KMS-11 (cell line): ENCODE data around the gene DLEU7.

Experiments
- H2AFZ ChIP-seq: fragments of 200-600 bp; sonication (generic); 2 replicates; pipeline ENCODE4 v1.6.1; 2016; ENCODE audit warnings: antibody characterized with exemption, mixed run types, low read depth
- H3K27ac ChIP-seq: fragments of 200-600 bp; sonication (generic); 2 replicates; pipeline ENCODE4 v1.6.1; 2016; ENCODE audit warnings: mild to moderate bottlenecking, mixed run types
- H3K27me3 ChIP-seq: fragments of 200-600 bp; sonication (generic); 2 replicates; pipeline ENCODE4 v1.6.1; 2017; ENCODE audit warnings: mild to moderate bottlenecking, low read depth, mixed run types, moderate library complexity; ENCODE audit not compliant: insufficient read depth
- H3K36me3 ChIP-seq: fragments of 200-600 bp; sonication (generic); 2 replicates; pipeline ENCODE4 v1.6.1; 2017; ENCODE audit warnings: mild to moderate bottlenecking, mixed run types; ENCODE audit not compliant: insufficient read depth
- H3K4me1 ChIP-seq: fragments of 200-600 bp; sonication (generic); 2 replicates; pipeline ENCODE4 v1.6.1; 2016; ENCODE audit warnings: mild to moderate bottlenecking, low read depth, mixed run types; ENCODE audit not compliant: poor library complexity, severe bottlenecking
- H3K4me2 ChIP-seq: fragments of 200-600 bp; sonication (generic); 2 replicates; pipeline ENCODE4 v1.7.0; 2016; ENCODE audit warnings: mild to moderate bottlenecking, mixed run types
- H3K4me3 ChIP-seq: fragments of 200-600 bp; sonication (generic); IDR thresholded peaks from 2 replicates; pipeline ENCODE4 v1.6.1; 2017; ENCODE audit warnings: low read depth, low read length, mixed read lengths; ENCODE audit not compliant: insufficient read depth
- H3K79me2 ChIP-seq: fragments of 200-600 bp; sonication (generic); 2 replicates; pipeline ENCODE4 v1.6.1; 2016; ENCODE audit warnings: low read depth, mixed run types; ENCODE audit not compliant: insufficient read depth
- H3K9ac ChIP-seq: fragments of 200-600 bp; sonication (generic); 2 replicates; pipeline ENCODE4 v1.6.1; 2016; ENCODE audit warnings: mild to moderate bottlenecking, mixed run types
- H4K20me1 ChIP-seq: fragments of 200-600 bp; sonication (generic); 2 replicates; pipeline ENCODE4 v1.6.1; 2016; ENCODE audit warnings: mild to moderate bottlenecking, mixed run types; ENCODE audit not compliant: insufficient read depth
- TF ChIP-seq, protein P1 (sequence below): fragments of 200-600 bp; sonication (generic); conservative IDR thresholded peaks from 2 replicates; pipeline ENCODE4 v1.6.1; 2017; ENCODE audit warnings: low read depth, mild to moderate bottlenecking, antibody characterized with exemption, low read length, moderate library complexity, mixed read lengths

DLEU7 gene

GRCh38 chr13:50810998-50811397, 32.5 kb downstream of the DLEU7 start:
- Histone ChIP-seq H3K4me1 (peaks cover 11% of the 10 kb centered on the region), H3K79me2 (no peaks in the 10 kb centered on the region), H2AFZ (no peak overlapping the region), H3K27ac (no peak overlapping the region), H3K36me3 (no peaks in the 10 kb centered on the region), H3K4me2 (peak overlapping the region; percentile 22; the same call in 1 of the 2 replicates), H3K9ac (no peak overlapping the region), H3K27me3 (no peaks in the 10 kb centered on the region), H4K20me1 (no peaks in the 10 kb centered on the region), H3K4me3 (no peak overlapping the region)
- TF ChIP-seq, protein P1, sequence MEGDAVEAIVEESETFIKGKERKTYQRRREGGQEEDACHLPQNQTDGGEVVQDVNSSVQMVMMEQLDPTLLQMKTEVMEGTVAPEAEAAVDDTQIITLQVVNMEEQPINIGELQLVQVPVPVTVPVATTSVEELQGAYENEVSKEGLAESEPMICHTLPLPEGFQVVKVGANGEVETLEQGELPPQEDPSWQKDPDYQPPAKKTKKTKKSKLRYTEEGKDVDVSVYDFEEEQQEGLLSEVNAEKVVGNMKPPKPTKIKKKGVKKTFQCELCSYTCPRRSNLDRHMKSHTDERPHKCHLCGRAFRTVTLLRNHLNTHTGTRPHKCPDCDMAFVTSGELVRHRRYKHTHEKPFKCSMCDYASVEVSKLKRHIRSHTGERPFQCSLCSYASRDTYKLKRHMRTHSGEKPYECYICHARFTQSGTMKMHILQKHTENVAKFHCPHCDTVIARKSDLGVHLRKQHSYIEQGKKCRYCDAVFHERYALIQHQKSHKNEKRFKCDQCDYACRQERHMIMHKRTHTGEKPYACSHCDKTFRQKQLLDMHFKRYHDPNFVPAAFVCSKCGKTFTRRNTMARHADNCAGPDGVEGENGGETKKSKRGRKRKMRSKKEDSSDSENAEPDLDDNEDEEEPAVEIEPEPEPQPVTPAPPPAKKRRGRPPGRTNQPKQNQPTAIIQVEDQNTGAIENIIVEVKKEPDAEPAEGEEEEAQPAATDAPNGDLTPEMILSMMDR = no peak

GRCh38 chr13:50810468-50810867, 33.0 kb downstream of the DLEU7 start:
- no peak overlapping the region for H3K27ac ChIP-seq
- H3K9ac ChIP-seq = no peak overlapping the region

DNA sequence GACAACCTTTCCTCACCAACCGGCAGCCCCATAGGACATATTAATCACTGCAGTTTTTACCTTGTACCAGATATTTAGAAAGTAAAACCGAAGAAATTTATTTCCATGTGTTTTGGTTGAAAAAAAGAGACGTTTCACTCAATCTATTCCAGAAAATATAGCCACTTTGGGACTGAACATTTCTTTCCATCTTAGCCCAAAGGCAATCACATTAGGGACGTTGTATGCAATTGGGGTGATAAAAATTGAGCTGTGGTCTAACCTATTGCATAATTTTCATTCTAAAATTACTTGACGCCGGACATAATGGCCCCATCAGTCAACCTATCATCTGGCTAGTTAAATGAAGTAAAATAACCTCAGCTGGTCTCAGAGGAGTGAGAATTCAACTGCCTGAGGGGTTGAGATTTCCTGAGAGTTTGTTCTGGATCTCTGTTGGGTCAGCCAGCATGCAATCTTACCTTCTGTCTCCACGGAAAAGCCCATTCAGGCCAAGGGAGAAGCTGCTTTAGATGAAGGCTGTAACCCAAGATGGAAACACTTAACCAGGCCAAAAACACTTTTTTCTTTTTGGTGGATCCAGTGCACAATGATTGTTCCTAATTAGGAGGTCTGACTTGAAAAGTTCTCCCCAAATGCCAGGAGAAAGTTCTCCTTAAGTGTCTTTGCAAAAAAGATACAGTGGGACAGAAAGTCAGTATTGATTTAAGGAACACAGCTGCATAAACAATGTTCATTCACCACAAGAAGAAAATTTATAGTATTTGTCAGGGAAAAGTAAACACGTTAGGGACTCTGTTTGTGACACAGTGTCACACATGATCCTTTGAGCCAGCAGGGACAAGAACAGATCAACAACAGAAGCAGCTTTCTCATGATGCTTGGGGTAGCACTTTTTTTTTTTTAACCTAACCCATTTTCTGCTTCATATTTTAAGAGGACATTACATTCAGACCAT, 34.1 kb downstream of the DLEU7 start:
- no peaks in the 10 kb centered on the region for H3K27me3 ChIP-seq
- H2AFZ ChIP-seq = no peak overlapping the region
- TF ChIP-seq, protein P1 = no peak
- H4K20me1 ChIP-seq = no peaks in the 10 kb centered on the region
- H3K4me3 ChIP-seq = no peak overlapping the region
- H3K36me3 ChIP-seq = no peaks in the 10 kb centered on the region
- H3K79me2 ChIP-seq = no peaks in the 10 kb centered on the region
- H3K9ac ChIP-seq = no peak overlapping the region
- H3K4me2 ChIP-seq = no peak overlapping the region
- peaks cover 11% of the 10 kb centered on the region for H3K4me1 ChIP-seq
- H3K27ac ChIP-seq = no peak overlapping the region

More at GRCh38 chr13:50810468-50810867, 33.0 kb downstream of the DLEU7 start:
- TF ChIP-seq, protein P1 = no peak
- Histone ChIP-seq H2AFZ (no peak overlapping the region), H3K4me2 (no peak overlapping the region), H4K20me1 (no peaks in the 10 kb centered on the region), H3K27me3 (no peaks in the 10 kb centered on the region), H3K79me2 (no peaks in the 10 kb centered on the region), H3K36me3 (no peaks in the 10 kb centered on the region), H3K4me1 (peaks cover 11% of the 10 kb centered on the region), H3K4me3 (no peak overlapping the region)

DNA sequence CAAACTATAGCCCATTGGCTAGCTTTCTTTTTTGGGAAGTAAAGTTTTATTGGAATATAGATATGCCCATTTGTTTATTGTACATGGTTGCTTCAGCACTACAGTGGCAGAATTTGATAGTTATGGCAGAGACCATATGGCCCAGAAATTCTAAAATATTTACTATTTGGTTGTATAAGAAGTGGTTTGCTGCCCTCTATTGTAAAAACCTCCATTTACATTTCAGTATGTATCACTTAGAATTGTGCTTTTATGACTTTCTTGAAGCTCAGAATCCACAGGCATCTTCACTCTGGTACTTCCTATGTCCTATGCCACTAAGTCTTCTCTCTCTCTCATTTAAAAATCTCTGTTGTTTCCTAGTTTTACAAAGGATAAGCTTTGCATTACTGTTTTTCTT, 37.7 kb downstream of the DLEU7 start:
- no peaks in the 10 kb centered on the region for H3K36me3 ChIP-seq
- no peak overlapping the region for H2AFZ ChIP-seq

More for the DNA sequence above, 37.7 kb downstream of the DLEU7 start:
- H3K27ac ChIP-seq = no peak overlapping the region
- no peak overlapping the region for H3K4me3 ChIP-seq
- H3K79me2 ChIP-seq = no peaks in the 10 kb centered on the region
- no peaks in the 10 kb centered on the region for H3K27me3 ChIP-seq
- no peak overlapping the region for H3K9ac ChIP-seq
- TF ChIP-seq, protein P1 = peak; percentile 28; the same call in 1 of the 2 replicates
- H3K4me2 ChIP-seq = no peak overlapping the region
- no peaks in the 10 kb centered on the region for H4K20me1 ChIP-seq
- peaks cover 11% of the 10 kb centered on the region for H3K4me1 ChIP-seq
